Upper lobe of right lung (tissue), 1 donor: ENCODE results near the gene ENPEP. TPM values are rescaled to one million over a fixed set of nuclear protein-coding genes. Genes with fewer than 3 reads are reported as not detected.
"Not testable (repeated sequence)": the region's sequence is repeated elsewhere in the genome, so short reads cannot be mapped to it uniquely, and the experiment has no call there.

ENCODE experiments used
- ATAC-seq: fragments of 200-7000 bp; cut with Tn5 transposase; one replicate; pipeline ENCODE4 v1.9.1; 2020; ENCODE audit warnings: mild to moderate bottlenecking, moderate library complexity
- DNase-seq: peaks from one replicate; pipeline ENCODE4 v3.0.0-alpha.2; 2020
- H3K27ac ChIP-seq: fragments of 200-600 bp; one replicate; pipeline ENCODE4 v1.8.0; 2022
- H3K27me3 ChIP-seq: fragments of 200-600 bp; one replicate; pipeline ENCODE4 v1.8.0; 2022; ENCODE audit warnings: mild to moderate bottlenecking
- H3K36me3 ChIP-seq: fragments of 200-600 bp; one replicate; pipeline ENCODE4 v1.8.0; 2022
- H3K4me1 ChIP-seq: fragments of 200-600 bp; one replicate; pipeline ENCODE4 v1.8.0; 2022
- H3K4me3 ChIP-seq: fragments of 200-600 bp; one replicate; pipeline ENCODE4 v1.8.0; 2022; ENCODE audit warnings: mild to moderate bottlenecking
- H3K9me3 ChIP-seq: fragments of 200-600 bp; one replicate; pipeline ENCODE4 v1.8.0; 2022
- intact Hi-C: fragments of 100-400 bp; cut with DNase I; formaldehyde crosslinking; loops from one replicate; pipeline ENCODE4 v1.11.0; 2022
- long read RNA-seq: library from polyadenylated mRNA; unstranded; transcript quantifications from one replicate; pipeline ENCODE4 v2.0.0, GENCODE V29; 2021
- total RNA-seq: library from RNA; stranded (reverse); fragmentation: NEBNext Ultra II Directional; extraction: Animal tissue kit (Norgen Biotek cat#: 25700); gene quantifications from one replicate; pipeline ENCODE4 v1.2.1, GENCODE V29; 2021
- TF ChIP-seq, protein P1 (sequence below): fragments of 200-600 bp; IDR thresholded peaks from one replicate; pipeline ENCODE4 v1.8.0; 2022; ENCODE audit warnings: antibody characterized with exemption
- donor health status: DM: no; HTN: yes; CAD: no; lungs with severe emphysema.

ENPEP gene, protein sequence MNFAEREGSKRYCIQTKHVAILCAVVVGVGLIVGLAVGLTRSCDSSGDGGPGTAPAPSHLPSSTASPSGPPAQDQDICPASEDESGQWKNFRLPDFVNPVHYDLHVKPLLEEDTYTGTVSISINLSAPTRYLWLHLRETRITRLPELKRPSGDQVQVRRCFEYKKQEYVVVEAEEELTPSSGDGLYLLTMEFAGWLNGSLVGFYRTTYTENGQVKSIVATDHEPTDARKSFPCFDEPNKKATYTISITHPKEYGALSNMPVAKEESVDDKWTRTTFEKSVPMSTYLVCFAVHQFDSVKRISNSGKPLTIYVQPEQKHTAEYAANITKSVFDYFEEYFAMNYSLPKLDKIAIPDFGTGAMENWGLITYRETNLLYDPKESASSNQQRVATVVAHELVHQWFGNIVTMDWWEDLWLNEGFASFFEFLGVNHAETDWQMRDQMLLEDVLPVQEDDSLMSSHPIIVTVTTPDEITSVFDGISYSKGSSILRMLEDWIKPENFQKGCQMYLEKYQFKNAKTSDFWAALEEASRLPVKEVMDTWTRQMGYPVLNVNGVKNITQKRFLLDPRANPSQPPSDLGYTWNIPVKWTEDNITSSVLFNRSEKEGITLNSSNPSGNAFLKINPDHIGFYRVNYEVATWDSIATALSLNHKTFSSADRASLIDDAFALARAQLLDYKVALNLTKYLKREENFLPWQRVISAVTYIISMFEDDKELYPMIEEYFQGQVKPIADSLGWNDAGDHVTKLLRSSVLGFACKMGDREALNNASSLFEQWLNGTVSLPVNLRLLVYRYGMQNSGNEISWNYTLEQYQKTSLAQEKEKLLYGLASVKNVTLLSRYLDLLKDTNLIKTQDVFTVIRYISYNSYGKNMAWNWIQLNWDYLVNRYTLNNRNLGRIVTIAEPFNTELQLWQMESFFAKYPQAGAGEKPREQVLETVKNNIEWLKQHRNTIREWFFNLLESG
- 7.5 TPM for total RNA-seq
- long read RNA-seq, full-length matches to known transcripts: 26 of 27 reads
- long read RNA-seq, partial matches to known transcripts: 1 of 27 reads
- long read RNA-seq, other reads (novel, unspliced or antisense): 0 of 27 reads

DNA sequence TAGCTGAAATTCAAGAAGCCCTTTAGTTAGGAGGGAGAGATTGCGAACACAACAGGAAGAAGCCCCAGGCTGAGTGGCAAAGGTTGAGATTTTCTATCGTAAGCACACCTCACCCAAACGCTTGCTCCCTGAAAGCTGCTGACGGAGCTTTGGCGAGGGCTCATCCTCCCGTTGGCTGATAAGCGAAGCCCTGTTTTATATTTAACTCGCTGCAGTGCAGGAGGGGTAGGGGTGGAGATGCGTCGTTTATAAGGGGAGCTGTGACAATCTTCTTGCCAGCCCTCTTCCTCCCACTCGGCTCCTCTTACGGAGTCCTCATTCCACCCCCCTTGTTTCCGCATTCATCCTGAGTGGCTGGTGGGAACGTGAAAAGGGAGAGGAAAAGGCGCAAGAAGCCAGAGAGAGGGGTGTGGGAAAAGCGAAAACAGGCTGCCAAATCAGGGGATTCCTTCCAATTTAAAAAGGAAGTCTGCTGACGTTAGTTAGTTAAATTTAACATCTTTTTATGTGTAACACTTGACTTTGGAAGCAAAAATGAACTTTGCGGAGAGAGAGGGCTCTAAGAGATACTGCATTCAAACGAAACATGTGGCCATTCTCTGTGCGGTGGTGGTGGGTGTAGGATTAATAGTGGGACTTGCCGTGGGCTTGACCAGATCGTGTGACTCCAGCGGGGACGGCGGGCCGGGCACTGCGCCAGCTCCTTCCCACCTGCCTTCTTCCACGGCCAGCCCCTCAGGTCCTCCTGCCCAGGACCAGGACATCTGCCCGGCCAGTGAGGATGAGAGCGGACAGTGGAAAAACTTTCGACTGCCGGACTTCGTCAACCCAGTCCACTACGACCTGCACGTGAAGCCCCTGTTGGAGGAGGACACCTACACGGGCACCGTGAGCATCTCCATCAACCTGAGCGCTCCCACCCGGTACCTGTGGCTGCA is at the start of gene ENPEP:
ENPEP (plus strand) TSS at position 275 of the 938 bp plus-strand sequence; CDS start at position 535, 260 bp downstream.
- H3K27me3 ChIP-seq: no peaks in the 10 kb centered on the region
- TF ChIP-seq, protein P1, sequence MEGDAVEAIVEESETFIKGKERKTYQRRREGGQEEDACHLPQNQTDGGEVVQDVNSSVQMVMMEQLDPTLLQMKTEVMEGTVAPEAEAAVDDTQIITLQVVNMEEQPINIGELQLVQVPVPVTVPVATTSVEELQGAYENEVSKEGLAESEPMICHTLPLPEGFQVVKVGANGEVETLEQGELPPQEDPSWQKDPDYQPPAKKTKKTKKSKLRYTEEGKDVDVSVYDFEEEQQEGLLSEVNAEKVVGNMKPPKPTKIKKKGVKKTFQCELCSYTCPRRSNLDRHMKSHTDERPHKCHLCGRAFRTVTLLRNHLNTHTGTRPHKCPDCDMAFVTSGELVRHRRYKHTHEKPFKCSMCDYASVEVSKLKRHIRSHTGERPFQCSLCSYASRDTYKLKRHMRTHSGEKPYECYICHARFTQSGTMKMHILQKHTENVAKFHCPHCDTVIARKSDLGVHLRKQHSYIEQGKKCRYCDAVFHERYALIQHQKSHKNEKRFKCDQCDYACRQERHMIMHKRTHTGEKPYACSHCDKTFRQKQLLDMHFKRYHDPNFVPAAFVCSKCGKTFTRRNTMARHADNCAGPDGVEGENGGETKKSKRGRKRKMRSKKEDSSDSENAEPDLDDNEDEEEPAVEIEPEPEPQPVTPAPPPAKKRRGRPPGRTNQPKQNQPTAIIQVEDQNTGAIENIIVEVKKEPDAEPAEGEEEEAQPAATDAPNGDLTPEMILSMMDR: no peak
- DNase-seq: no peak
- peak; percentile 70 for ATAC-seq
- H3K4me1 ChIP-seq: no peaks in the 10 kb centered on the region
- H3K4me3 ChIP-seq: peak within 1 kb of the TSS; percentile 44
- H3K36me3 ChIP-seq: no peaks in the 10 kb centered on the region
- no peak within 1 kb of the TSS for H3K27ac ChIP-seq
- intact Hi-C loops: no loop called here
- no peaks in the 10 kb centered on the region for H3K9me3 ChIP-seq

DNA sequence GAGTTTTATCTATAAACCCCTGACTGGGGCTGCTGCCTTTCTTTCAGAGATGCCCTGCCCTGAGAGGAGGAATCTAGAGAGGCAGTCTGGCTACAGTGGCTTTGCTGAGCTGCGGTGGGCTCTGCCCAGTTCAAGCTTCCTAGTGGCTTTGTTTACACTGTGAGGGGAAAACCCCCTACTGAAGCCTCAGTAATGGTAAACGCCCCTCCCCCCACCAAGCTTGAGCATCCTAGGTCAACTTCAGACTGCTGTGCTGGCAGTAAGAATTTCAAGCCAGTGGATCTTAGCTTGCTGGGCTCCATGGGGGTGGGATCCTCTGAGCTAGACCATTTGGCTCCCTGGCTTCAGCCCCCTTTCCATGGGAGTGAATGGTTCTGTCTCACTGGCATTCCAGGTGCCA is 44.1 kb upstream of the ENPEP start:
- DNase-seq, ATAC-seq, H3K4me3 ChIP-seq, H3K4me1 ChIP-seq, intact Hi-C loops, H3K27ac ChIP-seq, H3K27me3 ChIP-seq, H3K36me3 ChIP-seq, H3K9me3 ChIP-seq: not testable (repeated sequence)

DNA sequence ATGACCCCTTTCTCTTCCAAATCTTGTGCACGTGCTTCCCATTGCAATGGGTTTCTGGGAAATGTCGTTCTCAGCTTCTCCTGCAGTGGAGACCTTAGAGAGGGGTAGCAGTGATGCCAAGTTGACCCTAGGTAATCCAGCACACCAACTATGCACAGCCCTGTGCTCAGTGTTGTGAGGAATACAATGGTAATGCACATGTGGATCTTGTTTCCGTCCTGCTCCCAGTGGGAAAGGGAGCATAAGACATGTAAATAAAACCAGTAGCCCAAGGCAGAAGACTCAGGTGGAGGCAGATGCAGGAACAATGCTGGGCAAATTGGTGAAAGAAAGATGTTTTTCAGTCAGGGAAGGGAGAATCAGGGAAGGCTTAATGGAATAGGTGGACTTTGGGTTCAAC is 38.7 kb upstream of the ENPEP start:
- H3K27me3 ChIP-seq, H3K4me3 ChIP-seq, ATAC-seq, intact Hi-C loops, H3K4me1 ChIP-seq, H3K27ac ChIP-seq, H3K36me3 ChIP-seq, H3K9me3 ChIP-seq, DNase-seq: not testable (repeated sequence)

DNA sequence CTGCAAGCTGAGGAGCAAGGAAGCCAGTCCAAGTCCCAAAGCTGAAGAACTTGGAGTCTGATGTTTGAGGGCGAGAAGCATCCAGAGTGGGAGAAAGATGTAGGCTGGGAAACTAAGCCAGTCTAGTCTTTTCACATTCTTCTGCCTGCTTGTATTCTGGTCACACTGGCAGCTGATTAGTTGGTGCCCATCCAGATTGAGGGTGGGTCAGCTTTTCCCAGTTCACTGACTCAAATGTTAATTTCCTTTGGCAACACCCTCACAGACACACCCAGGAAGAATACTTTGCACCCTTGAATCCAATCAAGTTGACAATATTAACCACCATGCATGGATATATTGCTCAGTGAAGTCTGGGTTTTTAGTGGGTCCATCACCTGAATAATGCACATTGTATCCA is 36.7 kb upstream of the ENPEP start:
- intact Hi-C loops, H3K27me3 ChIP-seq, ATAC-seq, H3K4me1 ChIP-seq, H3K4me3 ChIP-seq, H3K9me3 ChIP-seq, DNase-seq, H3K27ac ChIP-seq, H3K36me3 ChIP-seq: not testable (repeated sequence)

DNA sequence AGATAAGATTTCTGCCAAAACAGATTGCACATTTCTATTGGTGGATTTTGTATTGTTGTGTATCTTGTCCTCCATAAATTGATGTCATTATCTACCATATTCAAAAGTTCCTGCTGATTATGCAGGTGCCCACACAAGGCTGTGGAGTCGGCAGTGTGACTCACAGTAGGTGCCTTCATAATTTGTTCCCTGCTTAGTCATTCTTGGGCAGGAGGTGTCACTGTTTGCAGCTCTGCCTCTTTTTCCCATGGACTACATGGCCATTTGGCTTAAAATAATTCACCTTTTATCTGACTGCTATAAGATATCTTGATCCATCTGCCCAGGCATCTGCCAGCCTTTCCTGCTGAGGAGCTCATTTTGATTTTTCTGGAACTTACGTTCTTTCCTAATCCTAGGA is 33.6 kb upstream of the ENPEP start:
- Histone ChIP-seq H3K36me3 (no peaks in the 10 kb centered on the region), H3K27ac (no peak overlapping the region), H3K4me1 (no peaks in the 10 kb centered on the region), H3K9me3 (no peaks in the 10 kb centered on the region), H3K4me3 (no peak overlapping the region), H3K27me3 (no peaks in the 10 kb centered on the region)
- intact Hi-C loops: no loop called here
- TF ChIP-seq, protein P1: no peak
- DNase-seq (no peak), ATAC-seq (no peak)

DNA sequence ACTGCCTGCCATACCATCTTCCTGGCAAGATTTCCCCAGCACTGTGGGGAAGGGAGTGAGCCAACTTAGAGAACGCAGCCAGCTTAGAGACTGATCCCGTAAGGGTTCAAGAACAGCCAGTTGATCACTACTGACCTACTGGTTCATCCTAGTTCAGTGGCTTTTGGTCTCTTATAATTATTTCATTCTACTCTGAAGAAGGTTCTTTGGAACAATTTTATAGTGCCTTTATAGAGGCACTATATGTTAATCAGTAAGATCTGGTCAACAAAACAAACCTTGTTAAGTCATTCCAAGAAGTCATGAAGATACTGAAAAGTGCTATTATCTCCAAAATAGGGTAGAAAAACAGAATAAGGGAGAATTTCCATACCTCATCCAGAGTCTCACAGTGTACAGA is 33.2 kb upstream of the ENPEP start:
- no peaks in the 10 kb centered on the region for H3K9me3 ChIP-seq
- TF ChIP-seq, protein P1: no peak
- H3K4me1 ChIP-seq: no peaks in the 10 kb centered on the region
- DNase-seq (no peak), ATAC-seq (no peak)
- no peak overlapping the region for H3K4me3 ChIP-seq
- no peak overlapping the region for H3K27ac ChIP-seq
- no peaks in the 10 kb centered on the region for H3K27me3 ChIP-seq
- H3K36me3 ChIP-seq: no peaks in the 10 kb centered on the region
- intact Hi-C loops: no loop called here
